ENCODE results near the gene SYNPO2.

SYNPO2 gene

DNA sequence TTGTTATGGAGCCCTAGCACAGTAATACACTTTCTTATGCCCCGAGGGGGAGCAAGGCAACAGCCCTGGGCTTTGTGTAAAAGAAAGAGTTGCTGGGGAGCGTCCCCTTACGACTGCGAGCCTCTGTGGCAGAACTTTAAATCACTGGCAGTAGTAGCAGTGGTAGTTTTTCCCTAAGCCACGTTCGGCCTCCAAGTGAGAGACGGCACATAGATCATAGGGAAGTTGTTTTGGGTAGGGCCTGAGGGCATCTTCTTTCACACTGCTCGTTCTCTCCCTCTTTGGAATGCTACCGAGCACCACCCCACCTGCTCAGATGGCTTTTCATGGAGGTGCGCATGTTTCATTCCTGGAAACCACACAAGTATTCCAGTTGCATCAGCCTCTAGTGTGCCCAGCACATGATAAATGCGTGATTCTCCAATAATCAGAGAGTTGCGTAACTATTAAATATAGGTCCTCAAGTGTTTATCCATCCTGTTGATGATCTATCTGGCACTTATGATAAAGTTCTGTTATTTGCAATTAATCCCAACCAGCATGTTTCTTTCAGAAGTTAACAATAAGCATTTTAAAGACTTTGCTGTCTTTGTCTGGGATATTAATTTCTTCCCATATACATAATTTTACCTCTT lies 7.0 kb upstream of the SYNPO2 start:
- in situ Hi-C loops (cut with HindIII; ENCODE audit: low sequenced_read_pairs): no loop called here

DNA sequence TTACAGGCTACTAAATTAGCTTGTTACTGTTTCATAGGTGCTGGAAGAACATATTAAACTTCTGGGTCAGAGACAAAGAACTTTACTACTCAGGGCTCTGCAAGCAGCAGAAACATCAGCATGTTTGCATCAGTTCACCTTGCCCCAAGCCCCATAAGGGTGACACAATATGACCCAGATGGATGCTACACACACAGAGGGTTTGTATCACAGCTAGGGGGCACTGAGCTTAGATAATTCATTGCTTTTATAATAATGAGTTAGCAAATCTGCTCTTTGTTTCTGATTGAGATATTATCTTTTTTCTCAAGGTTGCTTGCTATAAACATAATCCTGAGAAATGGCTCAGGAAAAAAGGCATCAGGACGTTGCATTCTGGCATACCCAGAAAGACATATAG lies 4.8 kb upstream of the SYNPO2 start:
- in situ Hi-C loops (cut with HindIII; ENCODE audit: low sequenced_read_pairs): no loop called here

GRCh38 chr4:118884716-118885115 lies 3.9 kb upstream of the SYNPO2 start:
- in situ Hi-C loops (cut with HindIII; ENCODE audit: low sequenced_read_pairs): no loop called here

DNA sequence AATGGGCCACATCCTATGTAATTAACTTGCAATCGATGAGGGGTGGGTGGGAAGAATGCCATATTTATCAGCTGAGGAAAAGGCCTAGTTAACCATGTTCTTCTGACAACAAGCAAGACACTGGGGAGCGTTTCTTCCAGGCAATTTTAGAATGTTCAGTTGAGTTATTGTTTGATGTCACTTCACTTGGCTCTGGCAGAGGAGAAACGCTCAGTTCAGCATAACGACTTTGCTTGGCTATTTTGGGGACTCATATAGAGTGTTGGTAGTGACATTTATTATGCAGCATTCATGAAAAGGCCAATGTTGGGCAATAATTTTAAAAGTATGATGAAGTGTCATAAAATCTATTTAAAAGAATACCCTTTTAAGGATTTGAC lies 648 bp downstream of the SYNPO2 start:
- in situ Hi-C loops (cut with HindIII; ENCODE audit: low sequenced_read_pairs): no loop called here

DNA sequence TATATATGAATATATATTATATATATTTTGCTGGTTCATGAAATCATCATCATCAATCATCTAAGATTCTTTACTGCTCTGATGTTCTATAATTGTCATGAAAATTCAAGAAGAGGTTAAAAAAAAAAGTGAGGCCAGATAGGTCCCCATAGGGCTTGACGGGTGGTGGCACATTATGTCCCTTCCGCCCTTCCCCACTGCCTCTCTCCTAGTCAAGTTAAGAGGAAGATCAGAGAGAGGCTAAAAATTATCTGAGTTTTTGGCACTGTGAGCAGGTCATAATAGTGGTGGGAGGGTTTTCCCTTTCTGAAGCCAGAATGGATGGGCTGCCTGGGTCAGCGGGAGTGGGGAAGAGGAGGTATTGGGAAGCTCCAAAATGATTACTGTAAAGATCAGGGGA lies 5.4 kb downstream of the SYNPO2 start:
- in situ Hi-C loops (cut with HindIII; ENCODE audit: low sequenced_read_pairs): no loop called here

DNA sequence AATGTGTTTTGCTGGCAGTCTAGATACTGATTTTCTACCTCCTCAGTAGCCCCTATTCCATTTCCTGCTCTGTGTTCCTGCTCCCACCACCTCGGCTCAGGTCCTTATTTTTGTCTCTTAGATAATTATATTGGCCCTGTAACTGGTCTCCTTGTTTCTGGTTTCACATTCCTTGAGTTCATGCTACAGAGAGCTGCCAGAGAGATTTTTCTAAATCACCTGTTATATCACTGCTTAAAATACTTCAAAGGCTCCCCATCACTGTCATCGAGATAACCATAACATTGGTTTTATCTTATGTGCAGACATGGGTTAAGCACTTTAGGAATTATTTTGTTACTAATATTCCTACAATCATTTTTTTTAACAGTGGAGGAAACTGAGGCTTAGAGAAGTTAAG lies 9.6 kb downstream of the SYNPO2 start:
- in situ Hi-C loops (cut with HindIII; ENCODE audit: low sequenced_read_pairs): no loop called here

DNA sequence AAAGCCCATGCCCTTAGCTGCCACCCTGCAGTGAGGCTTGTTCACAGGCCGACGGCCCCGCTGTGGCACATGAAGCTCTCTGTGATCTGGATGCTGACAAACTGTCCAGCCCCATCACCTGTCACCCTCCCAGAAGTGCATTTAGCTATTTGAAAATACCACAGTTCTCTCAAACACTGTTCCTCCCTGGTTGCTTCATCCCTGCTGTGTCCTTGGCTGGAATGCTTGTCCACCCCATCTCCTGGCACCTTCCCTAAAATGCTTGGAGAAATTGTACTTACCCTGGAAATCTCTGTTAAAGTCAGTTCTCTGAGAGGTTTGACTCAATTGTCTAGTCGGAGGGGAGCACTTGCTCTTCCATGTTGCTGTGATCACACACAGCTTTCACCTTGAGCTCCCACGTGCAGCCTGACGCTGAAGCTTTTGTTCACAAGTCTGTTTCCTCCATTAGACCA lies 10.1 kb downstream of the SYNPO2 start:
- in situ Hi-C loops (cut with HindIII; ENCODE audit: low sequenced_read_pairs): no loop called here

- in situ Hi-C loops (cut with HindIII; ENCODE audit: low sequenced_read_pairs): no loop called here
Observed at GRCh38 chr4:118904418-118904817, 15.8 kb downstream of the SYNPO2 start.

DNA sequence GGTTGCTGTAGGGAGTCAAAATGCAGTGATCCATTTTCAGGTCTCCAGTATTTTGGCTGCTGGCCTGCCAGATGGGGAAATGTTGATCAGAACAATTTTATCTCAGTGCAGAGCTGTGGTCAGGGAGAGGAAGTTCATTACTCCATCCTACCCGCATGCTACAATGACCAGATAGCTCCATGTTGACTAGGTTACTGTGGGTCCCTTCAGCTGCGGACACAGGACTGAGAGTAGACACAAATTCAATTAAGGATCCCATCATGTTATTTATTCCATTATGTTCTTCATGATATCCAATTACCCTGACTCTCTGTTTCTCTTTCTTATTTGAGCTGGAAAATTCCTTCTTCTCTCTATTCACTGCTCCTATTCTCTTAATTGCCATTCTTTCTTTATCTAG lies 16.3 kb downstream of the SYNPO2 start:
- in situ Hi-C loops (cut with HindIII; ENCODE audit: low sequenced_read_pairs): loop anchor here (5.0 kb wide), 1 partner anchor 57 kb away; no protein-coding TSS in a partner anchor

DNA sequence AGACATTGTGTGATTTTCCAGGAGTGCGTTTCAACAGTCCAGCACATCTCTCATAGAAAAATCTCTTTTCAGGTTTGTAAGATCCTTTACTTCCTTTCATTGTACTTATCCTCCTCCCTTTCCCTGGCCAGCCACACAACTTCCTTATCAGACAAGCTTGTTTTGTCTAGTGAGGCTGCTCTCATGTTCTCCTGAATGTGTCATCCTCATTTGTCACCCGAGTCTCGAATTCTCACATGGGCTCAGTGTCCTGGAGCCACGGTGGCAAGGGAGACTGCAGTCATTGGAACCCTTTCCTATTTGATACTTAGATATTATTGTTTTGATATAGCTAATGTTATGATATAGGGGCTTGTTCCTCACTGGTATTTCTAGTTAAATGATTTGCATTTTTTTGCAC lies 16.9 kb downstream of the SYNPO2 start:
- in situ Hi-C loops (cut with HindIII; ENCODE audit: low sequenced_read_pairs): loop anchor here (5.0 kb wide), 1 partner anchor 57 kb away; no protein-coding TSS in a partner anchor

- in situ Hi-C loops (cut with HindIII; ENCODE audit: low sequenced_read_pairs): loop anchor here (5.0 kb wide), 1 partner anchor 53 kb away; no protein-coding TSS in a partner anchor
Observed at GRCh38 chr4:118909173-118909956, 20.7 kb downstream of the SYNPO2 start.

GRCh38 chr4:118910221-118910620 lies 21.6 kb downstream of the SYNPO2 start:
- in situ Hi-C loops (cut with HindIII; ENCODE audit: low sequenced_read_pairs): no loop called here

DNA sequence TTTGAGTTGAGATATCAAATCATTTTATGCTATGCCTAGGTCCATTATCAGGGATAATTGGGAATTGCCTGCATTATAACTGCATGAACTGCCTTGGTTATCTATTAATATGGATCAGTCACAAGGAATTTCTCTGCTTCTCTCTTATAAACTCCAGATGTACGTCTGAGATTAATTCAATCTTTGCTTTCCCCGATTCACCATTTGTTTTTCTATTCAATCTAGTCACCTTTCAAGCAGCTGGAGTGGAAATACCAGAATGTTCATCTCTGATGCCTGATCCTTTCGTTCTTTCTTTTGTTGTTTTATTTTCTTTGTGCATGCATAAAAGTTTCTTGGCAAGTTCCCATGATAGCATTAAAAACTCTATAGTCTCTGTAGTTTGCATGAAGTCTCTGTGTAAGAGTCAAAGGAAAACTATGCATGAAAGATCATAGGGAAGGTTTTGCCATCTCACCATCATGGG lies 22.6 kb downstream of the SYNPO2 start:
- in situ Hi-C loops (cut with HindIII; ENCODE audit: low sequenced_read_pairs): no loop called here

GRCh38 chr4:118915468-118915867 lies 26.8 kb downstream of the SYNPO2 start:
- in situ Hi-C loops (cut with HindIII; ENCODE audit: low sequenced_read_pairs): no loop called here

DNA sequence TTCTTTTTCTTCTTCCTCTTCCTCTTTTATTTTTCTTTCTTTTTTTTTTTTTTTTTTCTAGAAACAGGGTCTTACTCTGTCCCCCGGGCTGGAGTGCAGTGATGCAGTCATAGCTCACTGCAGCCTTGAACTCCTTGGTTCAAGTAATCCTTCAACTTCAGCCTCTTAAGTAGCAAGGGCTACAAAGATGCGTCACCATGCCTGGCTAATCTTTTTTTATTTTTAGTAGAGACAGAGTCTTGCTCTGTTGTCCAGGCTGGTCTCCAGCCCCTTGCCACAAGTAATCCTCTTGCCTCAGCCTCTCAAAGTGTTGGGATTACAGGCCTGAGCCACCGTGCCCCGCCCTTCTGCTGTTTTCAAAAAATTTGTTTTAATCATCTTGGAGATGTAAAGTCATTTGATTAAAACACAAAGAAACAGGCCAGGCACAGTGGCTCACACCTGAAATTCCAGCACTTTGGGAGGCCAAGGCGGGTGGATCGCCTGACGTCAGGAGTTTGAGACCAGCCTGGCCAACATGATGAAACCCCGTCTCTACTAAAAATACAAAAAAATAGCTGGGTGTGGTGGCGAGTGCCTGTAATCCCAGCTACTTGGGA lies 28.1 kb downstream of the SYNPO2 start:
- in situ Hi-C loops (cut with HindIII; ENCODE audit: low sequenced_read_pairs): no loop called here

DNA sequence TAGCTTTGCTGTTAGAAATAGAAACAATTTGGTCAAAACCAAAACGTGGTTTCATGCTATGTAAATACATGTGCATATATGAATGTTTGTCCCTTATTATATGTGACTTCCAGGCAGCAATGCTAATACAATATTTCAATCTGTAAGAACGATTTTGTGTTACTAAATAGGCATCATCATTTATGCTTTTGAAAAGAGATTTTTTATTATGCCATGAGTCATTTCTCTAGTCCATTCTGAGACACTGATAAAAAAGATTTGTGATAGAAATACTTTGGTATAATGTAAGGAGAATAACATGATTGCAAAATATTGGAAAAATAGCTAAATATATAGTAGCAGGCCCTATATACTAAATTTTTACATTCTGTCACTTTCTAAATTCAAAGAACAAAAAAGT lies 28.9 kb downstream of the SYNPO2 start:
- in situ Hi-C loops (cut with HindIII; ENCODE audit: low sequenced_read_pairs): no loop called here

DNA sequence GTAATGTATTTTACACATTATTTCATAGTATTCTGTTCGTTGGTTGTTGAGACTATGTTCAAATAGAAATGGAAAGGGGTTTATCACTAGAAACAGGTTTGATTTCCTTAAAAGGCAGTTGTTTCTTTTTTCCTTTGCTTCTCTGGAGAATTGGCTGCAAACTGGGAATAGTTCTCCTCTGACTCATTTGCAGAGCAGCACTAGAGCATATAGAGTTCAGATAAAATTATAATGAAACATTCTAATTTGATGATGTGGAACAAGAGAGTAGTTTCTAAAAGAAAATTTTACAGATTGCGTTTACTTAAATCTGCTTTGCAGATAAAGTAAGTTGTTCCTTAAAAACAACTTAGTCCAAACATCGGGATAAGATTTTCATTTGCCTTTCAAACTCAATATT lies 29.7 kb downstream of the SYNPO2 start:
- in situ Hi-C loops (cut with HindIII; ENCODE audit: low sequenced_read_pairs): no loop called here

GRCh38 chr4:118920247-118920646 lies 31.6 kb downstream of the SYNPO2 start:
- in situ Hi-C loops (cut with HindIII; ENCODE audit: low sequenced_read_pairs): no loop called here

DNA sequence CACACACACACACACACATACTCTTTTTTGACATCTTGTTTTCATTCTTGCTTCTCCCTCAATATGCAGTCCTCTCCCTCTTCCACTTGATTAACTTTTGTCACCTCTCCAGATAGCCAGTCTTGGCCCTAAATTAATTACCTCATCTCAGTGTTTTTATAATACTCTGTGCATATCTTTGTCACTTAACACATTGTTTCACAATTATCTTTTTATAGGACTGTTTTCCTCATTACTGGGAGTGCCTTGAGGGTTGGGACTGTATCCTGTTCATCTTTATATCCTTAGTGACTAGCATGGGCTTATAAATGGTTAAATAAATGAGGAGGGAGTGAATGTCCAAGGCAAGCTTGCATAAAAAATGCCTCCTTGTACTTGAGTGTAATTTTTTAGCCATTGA lies 33.1 kb downstream of the SYNPO2 start:
- in situ Hi-C loops (cut with HindIII; ENCODE audit: low sequenced_read_pairs): no loop called here

- in situ Hi-C loops (cut with HindIII; ENCODE audit: low sequenced_read_pairs): no loop called here
Observed at GRCh38 chr4:118923891-118924290, 35.2 kb downstream of the SYNPO2 start.

GRCh38 chr4:118927974-118928373 lies 39.3 kb downstream of the SYNPO2 start:
- in situ Hi-C loops (cut with HindIII; ENCODE audit: low sequenced_read_pairs): no loop called here

GRCh38 chr4:118930255-118930654 lies 41.6 kb downstream of the SYNPO2 start:
- in situ Hi-C loops (cut with HindIII; ENCODE audit: low sequenced_read_pairs): no loop called here

Measured in endothelial cell of hepatic sinusoid (primary cell).